ENCODE measurements around the gene PICALM. TPM values are rescaled to one million over a fixed set of nuclear protein-coding genes. Genes with fewer than 3 reads are reported as not detected.

The PICALM gene
- polyA plus RNA-seq, 3 donors, result 62.4 to 241 (median 81.0) TPM

GRCh38 chr11:86097980-86098379 is 29.1 kb upstream of the PICALM start:
- Mint-ChIP-seq H3K36me3 (no peaks in the 10 kb centered on the region), H3K27ac (no peak overlapping the region), H3K4me1 (peaks cover 9% of the 10 kb centered on the region), H3K27me3 (ENCODE audit: low read depth in 3 of 3) (no peaks in the 10 kb centered on the region), H3K9me3 (no peaks in the 10 kb centered on the region), H3K4me3 (no peak overlapping the region)
- no peak overlapping the region for H3K4me2 ChIP-seq (replicated peaks; ENCODE audit: extremely low read depth, low read length, poor library complexity, severe bottlenecking)
- TF ChIP-seq CTCF (IDR thresholded peaks at IDR 0.05), result no peak
- no peak overlapping the region for H3K9ac ChIP-seq (ENCODE audit: insufficient read depth, low read length, poor library complexity, severe bottlenecking)
- intact Hi-C loops (cut with micrococcal nuclease), result no loop called here
- no peaks in the 10 kb centered on the region for H3K9me3 ChIP-seq (replicated peaks in 1 of 2; ENCODE audit: control insufficient read depth in 1 of 2, insufficient read depth in 1 of 2, low read length in 2 of 2)
- H3K4me1 ChIP-seq (ENCODE audit: control insufficient read depth in 1 of 2, insufficient read depth in 2 of 2, low read length in 2 of 2), result no peaks in the 10 kb centered on the region
- H3K27ac ChIP-seq (ENCODE audit: low read depth in 1 of 2, low read length in 2 of 2), result no peak overlapping the region
- no peaks in the 10 kb centered on the region for H3K36me3 ChIP-seq (replicated peaks in 1 of 2; ENCODE audit: control insufficient read depth in 1 of 2, insufficient read depth in 2 of 2, low read length in 2 of 2)
- no peak overlapping the region for H3K4me3 ChIP-seq (replicated peaks in 1 of 3; ENCODE audit: low read depth in 2 of 3, low read length in 3 of 3)
- no peaks in the 10 kb centered on the region for H3K27me3 ChIP-seq (ENCODE audit: control insufficient read depth in 2 of 2, insufficient read depth in 2 of 2, low read length in 2 of 2)
- no CpG with 5 or more reads among the region's 1 CpG for WGBS (ENCODE audit: insufficient coverage)
- DNase-seq, result no peak
- H2AFZ ChIP-seq (ENCODE audit: insufficient read depth, low read depth, low read length, poor library complexity, severe bottlenecking), result no peak overlapping the region
- H4K20me1 ChIP-seq (ENCODE audit: insufficient read depth, low read length), result no peaks in the 10 kb centered on the region
- no peaks in the 10 kb centered on the region for H3K79me2 ChIP-seq (ENCODE audit: insufficient read depth, low read length)

GRCh38 chr11:86091566-86091965 is 22.7 kb upstream of the PICALM start:
- no peak overlapping the region for H3K27ac Mint-ChIP-seq
- intact Hi-C loops (cut with micrococcal nuclease), result no loop called here
- H3K9me3 Mint-ChIP-seq, result peaks cover 0 to 2% (median 0%) of the 10 kb centered on the region in 7 donors
- no peak for TF ChIP-seq CTCF (IDR thresholded peaks at IDR 0.05)
- Histone ChIP-seq H3K27me3 (ENCODE audit: control insufficient read depth in 2 of 2, insufficient read depth in 2 of 2, low read length in 2 of 2) (no peaks in the 10 kb centered on the region), H3K79me2 (ENCODE audit: insufficient read depth, low read length) (no peaks in the 10 kb centered on the region), H4K20me1 (ENCODE audit: insufficient read depth, low read length) (no peaks in the 10 kb centered on the region), H3K9me3 (replicated peaks in 1 of 2; ENCODE audit: control insufficient read depth in 1 of 2, insufficient read depth in 1 of 2, low read length in 2 of 2) (no peaks in the 10 kb centered on the region), H3K27ac (ENCODE audit: low read depth in 1 of 2, low read length in 2 of 2) (no peak overlapping the region), H3K9ac (ENCODE audit: insufficient read depth, low read length, poor library complexity, severe bottlenecking) (no peak overlapping the region), H2AFZ (ENCODE audit: insufficient read depth, low read depth, low read length, poor library complexity, severe bottlenecking) (no peak overlapping the region), H3K4me1 (ENCODE audit: control insufficient read depth in 1 of 2, insufficient read depth in 2 of 2, low read length in 2 of 2) (no peaks in the 10 kb centered on the region), H3K36me3 (replicated peaks in 1 of 2; ENCODE audit: control insufficient read depth in 1 of 2, insufficient read depth in 2 of 2, low read length in 2 of 2) (no peaks in the 10 kb centered on the region), H3K4me3 (replicated peaks in 1 of 3; ENCODE audit: low read depth in 2 of 3, low read length in 3 of 3) (no peak overlapping the region), H3K4me2 (replicated peaks; ENCODE audit: extremely low read depth, low read length, poor library complexity, severe bottlenecking) (no peak overlapping the region)
- no peak for DNase-seq
- WGBS (ENCODE audit: insufficient coverage), result 100% methylated on average over 2 of the region's 2 CpGs
- H3K27me3 Mint-ChIP-seq (ENCODE audit: low read depth in 3 of 3), result peaks cover 0 to 3% (median 1%) of the 10 kb centered on the region in 3 donors
- no peaks in the 10 kb centered on the region for H3K36me3 Mint-ChIP-seq
- peaks cover 2% of the 10 kb centered on the region for H3K4me1 Mint-ChIP-seq
- no peak overlapping the region for H3K4me3 Mint-ChIP-seq
